MM.1S (cell line): ENCODE results near the gene SNX21.

ENCODE experiments used
- CTCF ChIP-seq: fragments of 300-600 bp; sonication (generic); IDR thresholded peaks from 2 replicates; pipeline ENCODE4 v1.5.1; 2016; ENCODE audit warnings: antibody characterized with exemption, low read length, mixed read lengths
- EZH2 ChIP-seq: fragments of 300-600 bp; sonication (generic); optimal IDR thresholded peaks from 2 replicates; pipeline ENCODE3; 2017; ENCODE audit warnings: low read depth, mild to moderate bottlenecking, antibody characterized with exemption, low read length, mixed read lengths

- TF ChIP-seq CTCF = no peak
- TF ChIP-seq EZH2 = no peak
Measured at GRCh38 chr20:45792317-45793118, 41.1 kb upstream of the SNX21 start.
